K562 (cell line): Measurements from ENCODE around the gene ITPR2. TPM values are rescaled to one million over a fixed set of nuclear protein-coding genes. Genes with fewer than 3 reads are reported as not detected.
A peak's percentile ranks its signal among the peaks of the same experiment; 100 is the strongest.

Source experiments
- ATAC-seq: fragments of 200-7000 bp; cut with Tn5 transposase; 3 replicates; pipeline ENCODE4 v1.9.1; 2020; ENCODE audit warnings: moderate library complexity
- BruUV-seq: library from RNA; stranded (reverse); fragments of 400-500 nt; replicated peaks from 2 replicates; lab custom pipeline; 2021; lab: Mats Ljungman, UMichigan
- CTCF ChIA-PET: fragments of 300-600 bp; formaldehyde crosslinking; extraction: SDS; loops from one replicate; lab custom pipeline; 2021; ENCODE audit warnings: low intra/inter-chr PET ratio; lab: Yijun Ruan, JAX
- POLR2A ChIA-PET: fragments of 300-600, 350-650 bp; sonication (Branson Sonifier 250); formaldehyde crosslinking; extraction: SDS; loops from one replicate; lab custom pipeline; 2021; ENCODE audit warnings: antibody characterized with exemption, inconsistent platforms; lab: Yijun Ruan, JAX
- DNase-seq, 4 experiments: peaks; one replicate each; pipeline versions ENCODE4 v3.0.0 to v3.0.0-alpha.2; 2011 to 2018; ENCODE audit warnings: low spot score in 3 of 4, mixed read lengths in 3 of 4; ENCODE audit errors: extremely low read depth in 1 of 4
- FAIRE-seq: peaks from 2 replicates; lab custom pipeline; 2011; peaks lifted over from hg19 to GRCh38; lab: Jason Lieb, UNC
- H2AFZ ChIP-seq: 2 replicates; pipeline ENCODE4 v1.6.0; 2011; ENCODE audit warnings: low read depth, low read length, control low read depth, inconsistent platforms
- H3K27ac ChIP-seq: fragments of 200-600 bp; 3 replicates; pipeline ENCODE4 v1.8.0; 2011; ENCODE audit warnings: low read depth, mild to moderate bottlenecking, control low read depth, inconsistent platforms, low read length, moderate library complexity, mixed read lengths; ENCODE audit errors: extremely low read depth
- H3K27me3 ChIP-seq, 2 experiments: fragments of 300-600 bp in 1 of 2; 2 replicates in 1 of 2; 3 replicates in 1 of 2; pipeline versions ENCODE4 v1.6.0 to v1.8.0; 2011; ENCODE audit warnings: inconsistent platforms in 2 of 2, low read length in 2 of 2, mild to moderate bottlenecking in 1 of 2, mixed read lengths in 1 of 2, moderate library complexity in 1 of 2; ENCODE audit not compliant: control insufficient read depth in 2 of 2, insufficient read depth in 2 of 2
- H3K36me3 ChIP-seq: fragments of 300-600 bp; 3 replicates; pipeline ENCODE4 v1.8.0; 2011; ENCODE audit warnings: mild to moderate bottlenecking, low read length, inconsistent platforms; ENCODE audit not compliant: control insufficient read depth, insufficient read depth
- H3K4me1 ChIP-seq, 2 experiments: fragments of 200-600 bp in 1 of 2; replicated peaks in 1 of 2; 2 replicates in 1 of 2; 3 replicates in 1 of 2; pipeline versions ENCODE4 v1.5.1 to v1.8.0; 2011; ENCODE audit warnings: inconsistent platforms in 2 of 2, low read length in 2 of 2, mild to moderate bottlenecking in 1 of 2, mixed read lengths in 1 of 2, moderate library complexity in 1 of 2; ENCODE audit not compliant: control insufficient read depth in 2 of 2, insufficient read depth in 2 of 2
- H3K4me2 ChIP-seq: 2 replicates; pipeline ENCODE4 v1.6.1; 2011; ENCODE audit warnings: low read length, control low read depth, inconsistent platforms, mixed read lengths; ENCODE audit not compliant: insufficient read depth
- H3K4me3 ChIP-seq: fragments of 200-600 bp; sonication (generic), shearing (Covaris generic); 2 replicates; pipeline ENCODE4 v1.5.1; 2016; ENCODE audit warnings: control low read depth, inconsistent platforms
- H3K79me2 ChIP-seq: fragments of 200-600 bp; 3 replicates; pipeline ENCODE4 v1.8.0; 2011; ENCODE audit warnings: low read length, inconsistent platforms; ENCODE audit not compliant: control insufficient read depth, insufficient read depth
- H3K9ac ChIP-seq, 2 experiments: 2 replicates each; pipeline versions ENCODE4 v1.6.0 to v1.6.1; 2011; ENCODE audit warnings: low read depth in 2 of 2, low read length in 2 of 2, control low read depth in 1 of 2, inconsistent platforms in 1 of 2, mild to moderate bottlenecking in 1 of 2, mixed read lengths in 1 of 2; ENCODE audit not compliant: insufficient read depth in 1 of 2
- H3K9me1 ChIP-seq: one replicate; pipeline ENCODE4 v1.6.0; 2011; ENCODE audit warnings: inconsistent platforms, mild to moderate bottlenecking, low read length, moderate library complexity; ENCODE audit not compliant: control insufficient read depth, insufficient read depth
- H3K9me3 ChIP-seq: replicated peaks from 2 replicates; pipeline ENCODE4 v1.5.1; 2011; ENCODE audit warnings: low read depth, low read length, inconsistent platforms; ENCODE audit not compliant: control insufficient read depth, insufficient read depth
- H4K20me1 ChIP-seq: replicated peaks from 2 replicates; pipeline ENCODE4 v1.6.1; 2011; ENCODE audit warnings: low read length, inconsistent platforms, mixed read lengths; ENCODE audit not compliant: control insufficient read depth, insufficient read depth
- CEBPB ChIP-seq: fragments of 450-650 bp; IDR thresholded peaks from 2 replicates; pipeline ENCODE4 v1.6.1; 2016; ENCODE audit warnings: missing genetic modification characterization, missing compliant biosample characterization
- CEBPG ChIP-seq, 3 experiments: fragments of 200-800 bp in 1 of 3; sonication (Bioruptor generic) in 1 of 3; sonication (generic) in 1 of 3; formaldehyde crosslinking in 1 of 3; IDR thresholded peaks in 2 of 3; conservative IDR thresholded peaks in 1 of 3; 2 replicates each; pipeline versions ENCODE4 v1.6.1 to v1.8.0; 2016 to 2022; ENCODE audit warnings: missing compliant biosample characterization in 2 of 3, missing genetic modification characterization in 2 of 3, mild to moderate bottlenecking in 1 of 3, missing genetic modification reagents in 1 of 3
- CHD2 ChIP-seq: IDR thresholded peaks from 2 replicates; pipeline ENCODE4 v1.6.1; 2011; ENCODE audit warnings: low read depth, low read length
- HNRNPK ChIP-seq: fragments of 200-400 bp; formaldehyde crosslinking; IDR thresholded peaks from one replicate; pipeline ENCODE4 v1.6.1; 2018; ENCODE audit warnings: mild to moderate bottlenecking, low read depth, low read length; ENCODE audit not compliant: poor library complexity, severe bottlenecking
- KDM5B ChIP-seq: fragments of 200-600 bp; sonication (generic); IDR thresholded peaks from 2 replicates; pipeline ENCODE4 v1.6.1; 2012; ENCODE audit warnings: low read depth, mild to moderate bottlenecking, moderate library complexity, low read length, control low read depth, inconsistent platforms; ENCODE audit not compliant: insufficient replicate concordance
- RBM15 ChIP-seq: fragments of 200-400 bp; formaldehyde crosslinking; IDR thresholded peaks from 2 replicates; pipeline ENCODE4 v1.6.1; 2018; ENCODE audit warnings: mild to moderate bottlenecking, low read length, moderate library complexity; ENCODE audit not compliant: insufficient read depth
- SMAD3 ChIP-seq: fragments of 450-650 bp; formaldehyde crosslinking; conservative IDR thresholded peaks from 2 replicates; pipeline ENCODE4 v1.4.0; 2020; ENCODE audit warnings: mild to moderate bottlenecking
- ZBED1 ChIP-seq: IDR thresholded peaks from 2 replicates; pipeline ENCODE4 v1.6.1; 2014
- ZC3H8 ChIP-seq: fragments of 450-650 bp; IDR thresholded peaks from 2 replicates; pipeline ENCODE4 v1.6.1; 2017
- ZFX ChIP-seq: sonication (generic); formaldehyde crosslinking; IDR thresholded peaks from 2 replicates; pipeline ENCODE4 v1.8.0; 2022; ENCODE audit warnings: mild to moderate bottlenecking, missing genetic modification reagents, moderate library complexity
- ZKSCAN8 ChIP-seq: fragments of 200-800 bp; sonication (Bioruptor generic); IDR thresholded peaks from 2 replicates; pipeline ENCODE4 v1.6.1; 2016; ENCODE audit warnings: missing genetic modification characterization, missing compliant biosample characterization
- ZNF518B ChIP-seq: fragments of 250-450 bp; sonication (Bioruptor Pico); IDR thresholded peaks from 2 replicates; pipeline ENCODE4 v1.5.0; 2021; ENCODE audit warnings: mild to moderate bottlenecking, moderate library complexity
- WGBS: fragments of 100-300 bp; shearing (Covaris generic); methylation state at CpG from one replicate; pipeline ENCODE4 v1.1.6; 2016; ENCODE audit warnings: low coverage, mixed read lengths; ENCODE audit not compliant: insufficient coverage; ENCODE audit errors: missing lambda C conversion rate; 5-methylcytosine and 5-hydroxymethylcytosine counted together
- in situ Hi-C: fragments of 300-500 bp; cut with MboI; formaldehyde crosslinking; loops from 4 replicates; pipeline ENCODE4 v1.15.0; 2018; ENCODE audit warnings: inconsistent platforms, mixed read lengths
- intact Hi-C: fragments of 100-400 bp; cut with micrococcal nuclease; formaldehyde crosslinking; loops from 2 replicates; pipeline ENCODE4 v1.14.2; 2022
- polyA plus RNA-seq, 8 experiments: library from polyadenylated mRNA; depleted of rRNA in 4 of 8; stranded (reverse) in 5 of 8; unstranded in 3 of 8; fragments of >200 nt; fragmentation: Nextera tagmentation in 2 of 8; fragmentation: Illumina TruSeq in 1 of 8; extraction: Ambion mirVana in 2 of 8; extraction: Trizol in 1 of 8; gene quantifications; 2 replicates each; pipeline versions ENCODE4 v1.2.1 to v1.2.3, GENCODE V29; 2011 to 2014; ENCODE audit warnings: inconsistent platforms in 1 of 8, missing spikeins in 1 of 8
- total RNA-seq, 7 experiments: library from RNA; depleted of rRNA in 6 of 7; stranded (reverse); fragments of >200 nt in 6 of 7; fragmentation: Illumina TruSeq in 2 of 7; extraction: Trizol in 2 of 7; gene quantifications; 2 replicates each; pipeline versions ENCODE4 v1.2.1 to v1.2.3, GENCODE V29; 2011 to 2021; ENCODE audit warnings: low replicate concordance in 1 of 7

ITPR2 gene
- total and polyA plus RNA-seq, 9 of the 15 experiments (the other 6 are each of a cell fraction or from before 2014, with no cell fraction given): 0.21 to 3.3 (median 0.95) TPM

- Histone ChIP-seq H2AFZ (no peak overlapping the region), H4K20me1 (no peaks in the 10 kb centered on the region)
- FAIRE-seq: no peak
- CTCF ChIA-PET: no interaction called here
- TF ChIP-seq KDM5B (no peak), SMAD3 (CRISPR knock-in tag) (no peak), ZC3H8 (no peak), ZFX (CRISPR knock-in tag) (no peak)
- TF ChIP-seq, all 486 proteins: peak for 0
- peaks cover 2% of the 10 kb centered on the region for H3K9me1 ChIP-seq
- H3K79me2 ChIP-seq: no peaks in the 10 kb centered on the region
- no peaks in the 10 kb centered on the region for H3K9me3 ChIP-seq
- DNase-seq (no peak), ATAC-seq (no peak)
- WGBS: 8% methylated on average over 1 of the region's 1 CpG
- no peak overlapping the region for H3K4me2 ChIP-seq
- no peak overlapping the region for H3K4me3 ChIP-seq
- no peaks in the 10 kb centered on the region; a peak in 1 of 5 replicates for H3K4me1 ChIP-seq
- in situ Hi-C loops (no loop called here), intact Hi-C loops (no loop called here)
- H3K36me3 ChIP-seq: no peaks in the 10 kb centered on the region
- no peak overlapping the region for H3K27ac ChIP-seq
- H3K27me3 ChIP-seq: no peaks in the 10 kb centered on the region
- BruUV-seq: no TSS peak
- POLR2A ChIA-PET: no interaction called here
- H3K9ac ChIP-seq: no peak overlapping the region
Measured at GRCh38 chr12:26861690-26862089, 28.7 kb upstream of the ITPR2 start.

- Histone ChIP-seq H4K20me1 (no peaks in the 10 kb centered on the region), H3K79me2 (no peaks in the 10 kb centered on the region), H3K9ac (no peak overlapping the region), H3K27ac (no peak overlapping the region), H3K9me1 (no peaks in the 10 kb centered on the region), H3K9me3 (no peaks in the 10 kb centered on the region), H3K36me3 (no peaks in the 10 kb centered on the region), H2AFZ (no peak overlapping the region), H3K4me2 (no peak overlapping the region), H3K4me1 (peaks cover 0 to 6% of the 10 kb centered on the region in 2 experiments; a peak in 2 of 5 replicates), H3K27me3 (no peaks in the 10 kb centered on the region), H3K4me3 (no peak overlapping the region)
- WGBS: 22% methylated on average over 6 of the region's 6 CpGs
- POLR2A ChIA-PET: no interaction called here
- intact Hi-C loops: loop anchor here (10.0 kb wide), 1 partner anchor 447 kb away; no protein-coding TSS in a partner anchor
- no peak for ATAC-seq
- CTCF ChIA-PET: interaction anchor here (1.0 kb wide), 1 partner anchor 27 kb away, joined by 3 read pairs; no protein-coding TSS in a partner anchor
- peak in 1 of 4 experiments; percentile 11 for DNase-seq
- FAIRE-seq: peak; percentile 6
- BruUV-seq: no TSS peak
- in situ Hi-C loops: loop anchor here (10.0 kb wide), 1 partner anchor 157 kb away; the partner anchor contains the start of gene TM7SF3
- TF ChIP-seq ZKSCAN8 (CRISPR knock-in tag): no peak
- no peak for TF ChIP-seq ZNF518B (CRISPR knock-in tag)
- peak; percentile 54 for TF ChIP-seq CEBPB
- no peak for TF ChIP-seq HNRNPK
- no peak for TF ChIP-seq CHD2
- no peak for TF ChIP-seq RBM15
- TF ChIP-seq ZBED1: no peak
- TF ChIP-seq CEBPG (CRISPR knock-in tag; IDR thresholded peaks at IDR 0.05): no peak
- TF ChIP-seq CEBPG (tag; conservative IDR thresholded peaks at IDR 0.05 in 1 of 2, IDR thresholded peaks at IDR 0.05 in 1 of 2): peak in 1 of 2 experiments; percentile 59; a peak in 1 of 4 replicates
Measured at GRCh38 chr12:26857465-26858176, 24.6 kb upstream of the ITPR2 start.
